ENCODE results near the gene RALB.

Gene RALB

GRCh38 chr2:120293096-120294007 is 40.7 kb downstream of the RALB start:
- TF ChIP-seq, protein P1, sequence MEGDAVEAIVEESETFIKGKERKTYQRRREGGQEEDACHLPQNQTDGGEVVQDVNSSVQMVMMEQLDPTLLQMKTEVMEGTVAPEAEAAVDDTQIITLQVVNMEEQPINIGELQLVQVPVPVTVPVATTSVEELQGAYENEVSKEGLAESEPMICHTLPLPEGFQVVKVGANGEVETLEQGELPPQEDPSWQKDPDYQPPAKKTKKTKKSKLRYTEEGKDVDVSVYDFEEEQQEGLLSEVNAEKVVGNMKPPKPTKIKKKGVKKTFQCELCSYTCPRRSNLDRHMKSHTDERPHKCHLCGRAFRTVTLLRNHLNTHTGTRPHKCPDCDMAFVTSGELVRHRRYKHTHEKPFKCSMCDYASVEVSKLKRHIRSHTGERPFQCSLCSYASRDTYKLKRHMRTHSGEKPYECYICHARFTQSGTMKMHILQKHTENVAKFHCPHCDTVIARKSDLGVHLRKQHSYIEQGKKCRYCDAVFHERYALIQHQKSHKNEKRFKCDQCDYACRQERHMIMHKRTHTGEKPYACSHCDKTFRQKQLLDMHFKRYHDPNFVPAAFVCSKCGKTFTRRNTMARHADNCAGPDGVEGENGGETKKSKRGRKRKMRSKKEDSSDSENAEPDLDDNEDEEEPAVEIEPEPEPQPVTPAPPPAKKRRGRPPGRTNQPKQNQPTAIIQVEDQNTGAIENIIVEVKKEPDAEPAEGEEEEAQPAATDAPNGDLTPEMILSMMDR (IDR thresholded peaks at IDR 0.05; ENCODE audit: low read depth, low read length, missing control alignments), result no peak
- no peak for DNase-seq (ENCODE audit: low read depth)
- peak overlapping the region; percentile 3; the same call in 1 of the 2 replicates for H3K4me3 ChIP-seq (ENCODE audit: low read depth, low read length)

- peak overlapping the region; percentile 3; the same call in 1 of the 2 replicates for H3K4me3 ChIP-seq (ENCODE audit: low read depth, low read length)
- TF ChIP-seq, protein P1 (IDR thresholded peaks at IDR 0.05; ENCODE audit: low read depth, low read length, missing control alignments), result no peak
- DNase-seq (ENCODE audit: low read depth), result no peak
Measured at GRCh38 chr2:120294008-120294340, 41.3 kb downstream of the RALB start.

DNA sequence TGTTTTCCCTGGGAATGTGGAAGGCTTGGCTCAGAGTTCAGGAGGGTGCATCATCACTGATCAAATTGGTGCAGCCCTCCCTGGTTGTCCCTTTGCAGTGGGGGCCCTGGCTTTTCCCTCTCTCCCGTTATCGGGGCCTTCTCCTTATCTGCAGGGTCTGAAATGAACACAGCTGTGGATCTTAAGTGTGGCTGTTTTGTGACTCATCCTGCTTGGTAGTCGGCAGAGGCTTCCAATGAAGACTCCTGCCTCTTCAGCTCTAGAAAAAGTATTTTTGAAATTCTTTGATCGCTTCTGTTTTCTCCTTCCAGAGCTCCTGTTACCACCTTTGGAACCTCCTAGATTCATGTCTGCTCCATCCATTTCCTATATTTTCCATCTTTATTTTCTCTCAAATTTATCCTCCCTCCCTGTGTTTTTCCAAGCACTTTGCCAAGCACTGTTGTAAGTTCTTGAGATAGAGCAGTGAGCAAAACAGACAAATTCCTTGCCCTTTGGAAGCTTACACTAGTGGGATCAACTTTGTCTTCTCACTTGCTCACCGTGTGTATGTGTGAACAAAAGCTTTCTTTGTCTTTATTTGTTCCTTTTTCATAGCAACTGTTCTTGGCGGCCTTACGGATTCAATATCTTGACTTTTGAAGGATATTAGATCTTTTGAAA is 45.7 kb downstream of the RALB start:
- H3K4me3 ChIP-seq (ENCODE audit: low read depth, low read length), result no peak overlapping the region
- DNase-seq (ENCODE audit: low read depth), result no peak
- TF ChIP-seq, protein P1 (IDR thresholded peaks at IDR 0.05; ENCODE audit: low read depth, low read length, missing control alignments), result no peak

GRCh38 chr2:120299004-120299403 is 46.4 kb downstream of the RALB start:
- TF ChIP-seq, protein P1 (IDR thresholded peaks at IDR 0.05; ENCODE audit: low read depth, low read length, missing control alignments), result no peak
- DNase-seq (ENCODE audit: low read depth), result no peak
- no peak overlapping the region for H3K4me3 ChIP-seq (ENCODE audit: low read depth, low read length)

DNA sequence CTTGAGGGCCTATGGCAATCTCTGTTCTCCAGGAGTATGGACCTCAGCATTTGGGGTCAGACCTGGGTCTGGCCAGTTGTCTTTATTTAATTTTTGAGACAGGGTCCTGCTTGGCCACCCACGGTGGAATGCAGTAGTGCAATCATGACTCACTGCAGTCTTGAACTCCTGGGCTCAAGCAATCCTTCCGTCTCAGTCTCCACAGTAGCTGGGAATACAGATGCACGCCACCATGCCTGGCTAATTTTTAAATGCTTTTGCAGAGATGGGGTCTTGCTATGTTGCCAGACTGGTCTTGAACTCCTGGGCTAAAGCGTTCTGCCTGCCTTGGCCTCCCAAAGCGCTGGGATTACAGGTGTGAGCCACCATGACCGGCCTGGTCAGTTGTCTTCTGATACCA is 46.9 kb downstream of the RALB start:
- no peak overlapping the region for H3K4me3 ChIP-seq (ENCODE audit: low read depth, low read length)
- DNase-seq (ENCODE audit: low read depth), result no peak
- TF ChIP-seq, protein P1 (IDR thresholded peaks at IDR 0.05; ENCODE audit: low read depth, low read length, missing control alignments), result no peak

- no peak for DNase-seq (ENCODE audit: low read depth)
- H3K4me3 ChIP-seq (ENCODE audit: low read depth, low read length), result no peak overlapping the region
- TF ChIP-seq, protein P1 (IDR thresholded peaks at IDR 0.05; ENCODE audit: low read depth, low read length, missing control alignments), result no peak
Measured at GRCh38 chr2:120300385-120300784, 47.7 kb downstream of the RALB start.

Measured in GM12864 (cell line).